Left ventricle myocardium inferior (tissue), 1 donor: ENCODE data around the gene TRIO. TPM values are rescaled to one million over a fixed set of nuclear protein-coding genes. Genes with fewer than 3 reads are reported as not detected.

Experiments
- DNase-seq: peaks from one replicate; pipeline ENCODE4 v3.0.0-alpha.2; 2020
- H3K27ac ChIP-seq: fragments of 200-600 bp; replicated peaks from 2 replicates; pipeline ENCODE4 v1.8.0; 2021
- H3K27me3 ChIP-seq: fragments of 200-600 bp; 2 replicates; pipeline ENCODE4 v1.8.0; 2021; ENCODE audit warnings: low read depth
- H3K36me3 ChIP-seq: fragments of 200-600 bp; 2 replicates; pipeline ENCODE4 v1.8.0; 2021
- H3K4me1 ChIP-seq: fragments of 200-600 bp; 2 replicates; pipeline ENCODE4 v1.8.0; 2021
- H3K4me3 ChIP-seq: fragments of 200-600 bp; 2 replicates; pipeline ENCODE4 v1.8.0; 2021; ENCODE audit warnings: mild to moderate bottlenecking, moderate library complexity
- H3K9me3 ChIP-seq: fragments of 200-600 bp; replicated peaks from 2 replicates; pipeline ENCODE4 v1.8.0; 2021
- CTCF ChIP-seq: fragments of 200-600 bp; IDR thresholded peaks from 2 replicates; pipeline ENCODE4 v1.8.0; 2021; ENCODE audit warnings: antibody characterized with exemption, mild to moderate bottlenecking, borderline replicate concordance
- intact Hi-C: fragments of 100-400 bp; cut with micrococcal nuclease; formaldehyde crosslinking; loops from one replicate; pipeline ENCODE4 v1.11.0; 2022
- total RNA-seq: library from RNA; stranded (reverse); fragmentation: NEBNext Ultra II Directional; extraction: Animal tissue kit (Norgen Biotek cat#: 25700); gene quantifications from one replicate; pipeline ENCODE4 v1.2.1, GENCODE V29; 2021
- donor health status: DM: no; HTN: yes; CAD: no; lungs with severe emphysema.

TRIO gene
- total RNA-seq, 1 donor from 2014 or later = 52.8 TPM

GRCh38 chr5:14263699-14264098, 120.6 kb downstream of the TRIO start:
- intact Hi-C loops = loop anchor here (10.0 kb wide), 1 partner anchor 109 kb away; no protein-coding TSS in a partner anchor

DNA sequence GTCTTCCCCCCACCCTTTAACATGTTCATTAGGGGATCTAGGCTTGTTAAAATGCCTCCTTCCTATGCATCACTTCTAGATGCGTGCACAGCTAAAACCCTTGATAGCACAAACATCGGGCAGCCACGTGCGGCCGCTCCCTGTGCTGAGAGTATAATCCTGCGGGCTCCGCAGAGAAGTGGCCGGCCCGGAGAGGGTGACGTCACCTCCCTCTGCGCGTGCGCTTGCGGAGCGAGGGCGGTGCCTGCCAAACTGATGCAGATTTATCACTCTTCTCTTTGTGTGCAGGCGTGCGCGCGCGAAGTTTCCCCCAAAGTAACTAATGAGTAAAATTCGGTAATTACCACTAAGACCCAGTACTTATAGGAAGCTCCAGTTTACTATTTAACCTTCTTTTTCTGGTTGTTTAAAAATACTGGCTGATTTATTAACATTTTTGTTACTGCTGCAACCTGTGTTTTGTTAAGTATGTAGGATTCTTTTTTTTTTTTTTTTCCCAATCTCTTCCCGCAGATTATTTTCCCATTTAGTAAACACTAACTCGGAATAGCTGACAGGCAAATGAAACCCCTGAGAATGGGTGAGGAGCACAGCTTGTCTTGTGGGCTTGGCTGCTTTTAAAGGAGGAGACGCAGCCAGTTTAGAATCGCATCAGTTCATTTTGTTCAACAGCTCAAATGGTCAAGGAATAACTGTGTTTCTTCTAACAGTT, 121.6 kb downstream of the TRIO start:
- H3K27ac ChIP-seq = peak overlapping the region; percentile 41
- no peak for TF ChIP-seq CTCF
- peaks cover 80% of the 10 kb centered on the region for H3K4me1 ChIP-seq

More at GRCh38 chr5:14263699-14264098, 120.6 kb downstream of the TRIO start:
- no peak for DNase-seq
- H3K4me3 ChIP-seq = no peak overlapping the region
- H3K36me3 ChIP-seq = no peaks in the 10 kb centered on the region
- H3K27me3 ChIP-seq = no peaks in the 10 kb centered on the region
- no peaks in the 10 kb centered on the region for H3K9me3 ChIP-seq
- no peak for TF ChIP-seq CTCF
- no peak overlapping the region for H3K27ac ChIP-seq
- H3K4me1 ChIP-seq = peaks cover 80% of the 10 kb centered on the region

DNA sequence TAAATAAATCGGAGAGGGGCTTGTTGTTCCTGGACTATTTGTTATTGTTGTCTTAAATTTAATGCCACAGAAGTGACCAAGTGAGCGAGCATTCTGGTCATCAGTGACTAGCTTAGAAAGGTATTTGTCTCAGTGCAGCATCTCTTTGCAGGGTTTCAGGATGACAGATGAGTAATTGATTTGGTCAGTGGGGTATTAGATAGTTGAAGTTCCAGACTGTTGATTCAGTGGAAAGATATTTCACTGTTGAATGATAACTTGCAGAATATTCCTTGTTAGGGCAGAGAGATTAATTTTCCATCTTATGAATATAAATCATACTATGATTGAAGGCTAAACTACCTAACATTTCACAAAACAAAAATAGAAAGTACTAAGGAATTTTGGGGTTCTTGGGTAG, 122.4 kb downstream of the TRIO start:
- Histone ChIP-seq H3K27ac (no peak overlapping the region), H3K27me3 (no peaks in the 10 kb centered on the region), H3K36me3 (no peaks in the 10 kb centered on the region), H3K9me3 (no peaks in the 10 kb centered on the region), H3K4me1 (peaks cover 80% of the 10 kb centered on the region), H3K4me3 (no peak overlapping the region)
- DNase-seq = no peak
- intact Hi-C loops = loop anchor here (10.0 kb wide), 1 partner anchor 111 kb away; no protein-coding TSS in a partner anchor
- TF ChIP-seq CTCF = no peak

More for the DNA sequence above, 121.6 kb downstream of the TRIO start:
- Histone ChIP-seq H3K36me3 (no peaks in the 10 kb centered on the region), H3K4me3 (peak overlapping the region; percentile 53), H3K9me3 (no peaks in the 10 kb centered on the region), H3K27me3 (no peaks in the 10 kb centered on the region)
- intact Hi-C loops = loop anchor here (10.0 kb wide), 1 partner anchor 110 kb away; no protein-coding TSS in a partner anchor
- DNase-seq = peak; percentile 91

DNA sequence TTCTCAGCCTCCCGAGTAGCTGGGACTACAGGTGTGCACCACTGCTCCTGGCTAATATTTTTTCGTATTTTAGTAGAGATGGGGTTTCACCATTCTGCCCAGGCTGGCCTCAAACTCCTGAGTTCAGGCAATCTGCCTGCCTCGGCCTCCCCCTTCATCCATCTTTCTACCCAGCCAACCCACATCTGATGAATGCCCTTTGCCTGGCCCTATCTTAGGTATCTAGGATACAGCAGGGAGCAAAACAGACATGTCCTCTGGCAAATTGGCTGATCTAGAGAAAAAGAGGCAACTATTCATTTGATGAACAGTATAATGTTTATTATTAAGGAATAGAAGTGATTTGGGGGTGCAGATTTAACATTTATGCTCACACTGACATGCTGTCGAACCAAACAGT, 123.0 kb downstream of the TRIO start:
- no peak for DNase-seq
- Histone ChIP-seq H3K27me3 (no peaks in the 10 kb centered on the region), H3K4me3 (no peak overlapping the region), H3K36me3 (peaks cover 2% of the 10 kb centered on the region), H3K27ac (no peak overlapping the region), H3K9me3 (no peaks in the 10 kb centered on the region), H3K4me1 (peaks cover 78% of the 10 kb centered on the region)
- no peak for TF ChIP-seq CTCF
- intact Hi-C loops = loop anchor here (10.0 kb wide), 1 partner anchor 111 kb away; no protein-coding TSS in a partner anchor

- intact Hi-C loops = loop anchor here (10.0 kb wide), 1 partner anchor 112 kb away; no protein-coding TSS in a partner anchor
- TF ChIP-seq CTCF = no peak
- DNase-seq = no peak
- H3K36me3 ChIP-seq = peaks cover 4% of the 10 kb centered on the region
- H3K9me3 ChIP-seq = no peaks in the 10 kb centered on the region
- H3K4me3 ChIP-seq = no peak overlapping the region
- peaks cover 78% of the 10 kb centered on the region for H3K4me1 ChIP-seq
- no peaks in the 10 kb centered on the region for H3K27me3 ChIP-seq
- no peak overlapping the region for H3K27ac ChIP-seq
Observed at GRCh38 chr5:14266686-14267085, 123.5 kb downstream of the TRIO start.
